ENCODE results near the gene WDFY4.

The WDFY4 gene

DNA sequence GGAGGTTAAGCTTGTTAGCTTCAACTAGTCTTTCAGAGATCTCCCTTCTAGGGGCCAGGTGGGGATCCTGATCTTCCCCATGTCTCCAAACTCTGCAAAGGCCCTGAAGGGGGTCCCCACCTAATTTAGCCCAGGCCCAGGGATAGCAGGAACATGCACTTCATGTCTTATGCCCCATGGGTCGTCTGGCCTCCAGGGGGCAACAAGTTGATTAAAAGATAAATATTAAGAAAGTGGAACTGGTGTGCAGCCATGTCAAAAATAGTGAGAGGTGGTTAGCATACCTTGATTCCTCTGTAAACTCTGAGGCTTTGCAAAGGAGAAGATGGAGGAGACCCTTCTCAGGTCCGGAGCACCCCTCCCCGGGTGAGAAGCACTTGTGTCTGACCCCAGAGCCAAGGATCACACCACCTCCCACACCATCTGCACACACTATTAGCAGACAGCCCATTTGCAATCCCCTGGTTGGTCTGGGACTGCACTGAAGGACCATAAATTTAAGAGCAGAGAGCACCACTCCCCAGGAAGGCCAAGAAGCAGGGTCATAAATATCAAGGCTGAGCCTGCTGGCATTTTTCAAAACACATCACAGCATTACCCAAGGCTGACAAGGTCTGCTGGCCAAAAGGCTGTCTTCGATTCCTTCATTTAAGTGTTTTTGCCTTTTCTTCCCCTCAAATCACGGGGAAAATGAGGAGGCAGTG, 299.1 kb downstream of the WDFY4 start:
- Histone ChIP-seq H4K20me1 (ENCODE audit: low read depth, low read length) (no peaks in the 10 kb centered on the region), H3K9me2 (replicated peaks; ENCODE audit: insufficient read depth, low read length) (no peaks in the 10 kb centered on the region), H3K9me3 (ENCODE audit: insufficient read depth, low read length) (no peaks in the 10 kb centered on the region), H3K4me2 (ENCODE audit: low read depth, low read length, poor library complexity, severe bottlenecking) (no peak overlapping the region), H3K79me2 (ENCODE audit: insufficient read depth, low read length) (no peaks in the 10 kb centered on the region), H3K27ac (ENCODE audit: low read depth, low read length) (no peak overlapping the region), H3K4me3 (ENCODE audit: insufficient read depth, low read length, poor library complexity, severe bottlenecking) (no peak overlapping the region), H3F3A (ENCODE audit: insufficient read depth) (no peaks in the 10 kb centered on the region), H3K27me3 (ENCODE audit: low read length) (no peaks in the 10 kb centered on the region), H2AFZ (ENCODE audit: low read depth, low read length, severe bottlenecking) (no peak overlapping the region), H3K36me3 (ENCODE audit: low read length) (no peaks in the 10 kb centered on the region), H3K9ac (ENCODE audit: low read length) (no peak overlapping the region)
- no peak for TF ChIP-seq EZH2phosphoT487 (conservative IDR thresholded peaks at IDR 0.05; ENCODE audit: low read length)
- TF ChIP-seq, protein P1, sequence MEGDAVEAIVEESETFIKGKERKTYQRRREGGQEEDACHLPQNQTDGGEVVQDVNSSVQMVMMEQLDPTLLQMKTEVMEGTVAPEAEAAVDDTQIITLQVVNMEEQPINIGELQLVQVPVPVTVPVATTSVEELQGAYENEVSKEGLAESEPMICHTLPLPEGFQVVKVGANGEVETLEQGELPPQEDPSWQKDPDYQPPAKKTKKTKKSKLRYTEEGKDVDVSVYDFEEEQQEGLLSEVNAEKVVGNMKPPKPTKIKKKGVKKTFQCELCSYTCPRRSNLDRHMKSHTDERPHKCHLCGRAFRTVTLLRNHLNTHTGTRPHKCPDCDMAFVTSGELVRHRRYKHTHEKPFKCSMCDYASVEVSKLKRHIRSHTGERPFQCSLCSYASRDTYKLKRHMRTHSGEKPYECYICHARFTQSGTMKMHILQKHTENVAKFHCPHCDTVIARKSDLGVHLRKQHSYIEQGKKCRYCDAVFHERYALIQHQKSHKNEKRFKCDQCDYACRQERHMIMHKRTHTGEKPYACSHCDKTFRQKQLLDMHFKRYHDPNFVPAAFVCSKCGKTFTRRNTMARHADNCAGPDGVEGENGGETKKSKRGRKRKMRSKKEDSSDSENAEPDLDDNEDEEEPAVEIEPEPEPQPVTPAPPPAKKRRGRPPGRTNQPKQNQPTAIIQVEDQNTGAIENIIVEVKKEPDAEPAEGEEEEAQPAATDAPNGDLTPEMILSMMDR (IDR thresholded peaks at IDR 0.05; ENCODE audit: insufficient read depth, low read length, poor library complexity, severe bottlenecking), result no peak

DNA sequence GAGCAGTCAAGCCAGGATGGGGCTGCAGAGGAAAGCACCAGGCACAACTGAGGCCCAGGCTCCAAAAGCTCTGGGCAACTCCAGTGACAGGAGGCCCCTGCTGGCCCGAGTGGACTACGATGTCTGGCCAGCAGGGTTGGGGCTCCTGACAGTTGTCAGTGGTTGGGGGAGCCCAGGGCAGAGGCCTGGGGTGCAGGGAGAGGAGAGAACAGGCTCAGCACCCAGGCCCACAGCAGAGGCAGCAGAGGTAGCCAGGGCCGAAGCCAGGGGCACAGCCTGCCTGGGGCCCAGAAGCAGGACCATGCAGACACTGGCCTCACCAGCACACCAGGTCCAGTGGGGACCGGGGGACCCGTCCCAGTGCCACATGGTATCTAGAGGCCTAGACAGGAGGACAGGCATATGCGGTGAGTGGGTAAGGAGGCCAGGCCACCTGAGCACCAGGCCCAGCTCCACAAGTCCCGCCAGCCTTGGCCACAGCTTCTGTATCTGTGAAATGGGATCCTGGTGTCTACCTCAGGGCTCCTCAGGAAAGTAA, 301.0 kb downstream of the WDFY4 start:
- no peak overlapping the region for H3K4me3 ChIP-seq (ENCODE audit: insufficient read depth, low read length, poor library complexity, severe bottlenecking)
- no peak overlapping the region for H3K27ac ChIP-seq (ENCODE audit: low read depth, low read length)
- H3K4me2 ChIP-seq (ENCODE audit: low read depth, low read length, poor library complexity, severe bottlenecking), result no peak overlapping the region
- no peak overlapping the region for H2AFZ ChIP-seq (ENCODE audit: low read depth, low read length, severe bottlenecking)
- H3K9me2 ChIP-seq (replicated peaks; ENCODE audit: insufficient read depth, low read length), result no peaks in the 10 kb centered on the region
- no peaks in the 10 kb centered on the region for H3K9me3 ChIP-seq (ENCODE audit: insufficient read depth, low read length)
- no peaks in the 10 kb centered on the region for H3K79me2 ChIP-seq (ENCODE audit: insufficient read depth, low read length)
- no peaks in the 10 kb centered on the region for H3F3A ChIP-seq (ENCODE audit: insufficient read depth)
- no peaks in the 10 kb centered on the region for H3K27me3 ChIP-seq (ENCODE audit: low read length)
- no peaks in the 10 kb centered on the region for H4K20me1 ChIP-seq (ENCODE audit: low read depth, low read length)
- H3K9ac ChIP-seq (ENCODE audit: low read length), result no peak overlapping the region
- H3K36me3 ChIP-seq (ENCODE audit: low read length), result no peaks in the 10 kb centered on the region
- TF ChIP-seq, protein P1 (IDR thresholded peaks at IDR 0.05; ENCODE audit: insufficient read depth, low read length, poor library complexity, severe bottlenecking), result no peak
- no peak for TF ChIP-seq EZH2phosphoT487 (conservative IDR thresholded peaks at IDR 0.05; ENCODE audit: low read length)

DNA sequence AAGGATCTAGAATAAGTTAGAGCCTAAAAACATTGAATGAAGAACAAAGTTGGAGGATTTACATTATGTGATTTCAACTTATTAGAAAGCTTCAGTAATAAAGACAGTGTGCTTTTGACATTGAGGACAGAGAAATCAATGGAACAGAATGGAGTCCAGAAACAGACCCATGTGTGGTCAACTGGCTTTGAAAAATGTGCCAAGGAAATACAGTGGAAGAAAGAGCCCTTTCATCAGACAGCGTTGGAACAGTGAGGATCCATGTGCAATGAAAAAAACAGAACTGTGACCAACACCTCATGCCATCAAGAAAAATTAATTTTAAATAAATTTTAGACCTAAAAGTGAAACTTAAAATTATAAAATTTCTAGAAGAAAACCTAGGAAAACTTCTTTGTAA, 305.6 kb downstream of the WDFY4 start:
- Histone ChIP-seq H3K4me2 (ENCODE audit: low read depth, low read length, poor library complexity, severe bottlenecking) (no peak overlapping the region), H3K27ac (ENCODE audit: low read depth, low read length) (no peak overlapping the region), H3K79me2 (ENCODE audit: insufficient read depth, low read length) (no peaks in the 10 kb centered on the region), H3K4me3 (ENCODE audit: insufficient read depth, low read length, poor library complexity, severe bottlenecking) (no peak overlapping the region), H3K9ac (ENCODE audit: low read length) (no peak overlapping the region), H3K9me3 (ENCODE audit: insufficient read depth, low read length) (no peaks in the 10 kb centered on the region), H2AFZ (ENCODE audit: low read depth, low read length, severe bottlenecking) (no peak overlapping the region), H3K36me3 (ENCODE audit: low read length) (no peaks in the 10 kb centered on the region), H4K20me1 (ENCODE audit: low read depth, low read length) (no peaks in the 10 kb centered on the region), H3F3A (ENCODE audit: insufficient read depth) (no peaks in the 10 kb centered on the region), H3K9me2 (replicated peaks; ENCODE audit: insufficient read depth, low read length) (no peaks in the 10 kb centered on the region), H3K27me3 (ENCODE audit: low read length) (no peaks in the 10 kb centered on the region)
- TF ChIP-seq, protein P1 (IDR thresholded peaks at IDR 0.05; ENCODE audit: insufficient read depth, low read length, poor library complexity, severe bottlenecking), result no peak
- no peak for TF ChIP-seq EZH2phosphoT487 (conservative IDR thresholded peaks at IDR 0.05; ENCODE audit: low read length)
